HG03378 (cell line): ENCODE results near the gene FRRS1.
"Not testable (repeated sequence)": the region's sequence is repeated elsewhere in the genome, so short reads cannot be mapped to it uniquely, and the experiment has no call there.

Experiments used
- ATAC-seq: cut with Tn5 transposase; IDR thresholded peaks from one replicate; pipeline ENCODE4 v1.9.1; 2021; ENCODE audit warnings: mild to moderate bottlenecking, moderate library complexity; ENCODE audit not compliant: unreplicated experiment

FRRS1 gene, protein sequence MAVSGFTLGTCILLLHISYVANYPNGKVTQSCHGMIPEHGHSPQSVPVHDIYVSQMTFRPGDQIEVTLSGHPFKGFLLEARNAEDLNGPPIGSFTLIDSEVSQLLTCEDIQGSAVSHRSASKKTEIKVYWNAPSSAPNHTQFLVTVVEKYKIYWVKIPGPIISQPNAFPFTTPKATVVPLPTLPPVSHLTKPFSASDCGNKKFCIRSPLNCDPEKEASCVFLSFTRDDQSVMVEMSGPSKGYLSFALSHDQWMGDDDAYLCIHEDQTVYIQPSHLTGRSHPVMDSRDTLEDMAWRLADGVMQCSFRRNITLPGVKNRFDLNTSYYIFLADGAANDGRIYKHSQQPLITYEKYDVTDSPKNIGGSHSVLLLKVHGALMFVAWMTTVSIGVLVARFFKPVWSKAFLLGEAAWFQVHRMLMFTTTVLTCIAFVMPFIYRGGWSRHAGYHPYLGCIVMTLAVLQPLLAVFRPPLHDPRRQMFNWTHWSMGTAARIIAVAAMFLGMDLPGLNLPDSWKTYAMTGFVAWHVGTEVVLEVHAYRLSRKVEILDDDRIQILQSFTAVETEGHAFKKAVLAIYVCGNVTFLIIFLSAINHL

DNA sequence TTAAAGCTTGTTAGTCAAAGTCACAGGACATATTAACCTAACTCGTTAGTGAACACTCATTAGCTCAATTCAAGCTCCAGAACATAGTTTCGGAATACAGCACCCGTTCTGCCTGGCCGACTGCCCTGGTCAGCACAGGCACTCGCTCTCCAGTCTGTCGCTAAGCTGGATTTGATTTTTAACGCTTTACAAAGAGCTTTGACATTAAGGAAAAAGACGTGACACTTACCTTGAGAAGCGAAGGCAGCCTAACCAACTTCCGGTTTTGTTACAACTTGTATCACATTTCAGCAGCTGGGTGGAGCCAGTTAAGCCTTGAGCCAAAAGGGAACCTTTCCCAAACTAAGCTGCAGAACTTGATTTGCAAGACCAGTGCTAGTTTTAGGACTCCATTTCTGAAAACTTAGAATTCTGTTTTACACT, at the start of gene FRRS1:
Gene FRRS1, minus strand, starts transcription at position 258 of the 423 bp plus-strand sequence. CDS start 17,867 bp downstream, outside the sequence.
- ATAC-seq: peak; percentile 97

- ATAC-seq: no peak
These were observed 48.0 kb upstream of the FRRS1 start for GRCh38 chr1:99814373-99814900.

GRCh38 chr1:99811747-99812146, 45.3 kb upstream of the FRRS1 start:
- ATAC-seq: no peak

GRCh38 chr1:99811075-99811474, 44.6 kb upstream of the FRRS1 start:
- no peak for ATAC-seq

- ATAC-seq: peak; percentile 94
These were observed 42.1 kb upstream of the FRRS1 start for GRCh38 chr1:99808391-99809115.

- ATAC-seq: no peak
These were observed 40.4 kb upstream of the FRRS1 start for GRCh38 chr1:99806882-99807281.

DNA sequence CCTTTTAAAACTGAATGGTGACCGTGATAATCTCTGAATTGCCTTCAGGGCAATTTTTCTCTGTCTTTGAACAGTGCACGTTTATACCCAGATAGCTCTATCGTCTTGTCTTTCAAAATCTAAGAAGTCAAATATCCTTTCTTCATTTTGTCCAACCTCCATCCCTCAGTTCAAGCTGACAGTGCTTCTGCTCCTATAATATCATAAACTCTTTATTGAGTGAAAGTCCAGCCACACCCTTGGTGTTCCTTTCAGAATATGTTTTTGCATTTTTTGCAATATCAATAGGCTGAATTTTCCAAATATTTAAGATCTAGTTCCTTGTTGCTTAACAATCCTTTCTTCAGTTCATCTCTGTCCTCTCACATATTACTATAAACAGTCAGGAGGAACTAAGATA, 35.1 kb upstream of the FRRS1 start:
- no peak for ATAC-seq

- not testable (repeated sequence) for ATAC-seq
These were observed 27.4 kb upstream of the FRRS1 start for GRCh38 chr1:99793861-99794260.

DNA sequence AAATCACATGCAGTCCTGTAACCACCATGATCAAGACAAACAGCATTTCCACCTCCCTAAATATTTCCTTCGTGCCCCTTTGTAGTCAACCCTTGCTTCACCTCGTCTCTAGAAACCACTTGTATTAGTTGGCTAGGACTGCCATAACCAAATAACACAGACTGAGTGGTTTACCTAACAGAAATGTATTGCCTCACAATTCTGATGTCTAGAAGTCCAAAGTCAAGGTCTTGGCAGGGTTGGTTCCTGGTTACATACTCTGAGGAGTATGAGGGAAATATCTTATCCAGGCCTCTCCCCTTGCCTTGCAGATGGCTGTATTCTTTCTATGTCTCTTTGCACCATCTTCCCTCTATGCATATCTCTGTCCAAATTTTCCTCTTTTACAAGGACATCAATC, 23.3 kb upstream of the FRRS1 start:
- no peak for ATAC-seq

DNA sequence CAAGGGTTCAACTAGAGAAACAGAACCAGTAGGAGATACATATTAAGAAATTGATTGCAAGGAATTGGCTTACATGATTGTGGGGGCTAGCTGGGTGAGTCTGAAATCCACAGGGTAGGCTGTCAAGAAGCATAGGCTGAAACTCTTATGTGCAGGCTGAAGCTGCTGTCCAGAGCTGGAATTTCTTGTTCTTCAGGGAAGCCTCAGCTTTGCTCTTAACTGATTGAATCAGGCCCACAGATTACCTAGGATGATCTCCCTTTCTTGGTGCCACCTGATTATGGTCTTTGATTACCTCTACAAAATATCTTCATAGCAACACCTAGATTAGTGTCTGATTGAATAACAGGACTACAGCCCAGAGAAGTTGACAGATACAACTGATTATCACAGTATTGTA, 22.5 kb upstream of the FRRS1 start:
- ATAC-seq: no peak

- ATAC-seq: peak; percentile 73
These were observed 20.5 kb upstream of the FRRS1 start for GRCh38 chr1:99786751-99787501.

DNA sequence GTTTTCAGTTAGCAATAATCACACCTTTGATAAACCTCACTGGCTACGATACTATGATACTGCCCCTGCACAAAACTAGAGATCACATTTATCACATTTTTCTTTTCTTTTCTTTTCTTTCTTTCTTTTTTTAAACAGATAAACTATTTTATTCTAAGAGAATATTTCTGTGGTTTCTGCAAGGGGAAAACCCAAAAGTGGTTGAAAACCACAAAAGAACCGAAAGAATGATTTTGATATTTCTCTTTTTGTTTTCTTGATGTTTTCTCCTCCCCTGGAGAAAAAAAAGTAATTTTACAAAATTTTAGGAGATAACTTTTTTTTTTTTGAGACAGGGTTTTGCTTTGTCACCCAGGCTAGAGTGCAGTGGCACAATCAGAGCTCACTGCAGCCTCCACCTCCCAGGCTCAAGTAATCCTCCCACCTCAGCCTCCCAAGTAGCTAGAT, 18.4 kb upstream of the FRRS1 start:
- no peak for ATAC-seq

- ATAC-seq: no peak
These were observed 17.7 kb upstream of the FRRS1 start for GRCh38 chr1:99784143-99784542.

DNA sequence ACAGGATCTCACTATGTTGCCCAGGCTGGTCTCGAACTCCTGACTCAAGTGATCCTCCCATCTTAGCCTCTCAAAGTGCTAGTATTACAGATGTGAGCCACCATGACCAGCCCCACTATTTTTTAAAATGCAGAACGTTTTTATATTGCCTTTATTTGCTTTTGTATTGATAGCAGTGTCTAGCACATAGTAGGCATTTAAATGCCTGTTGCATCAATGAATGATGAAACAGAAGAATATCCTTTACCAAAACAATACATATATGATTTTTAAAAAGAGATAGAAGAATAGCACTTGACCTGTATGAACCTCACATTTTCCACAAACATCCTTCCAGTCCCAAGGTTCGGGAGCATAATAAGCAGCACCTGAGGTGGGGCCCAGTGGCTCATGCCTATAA, 16.5 kb upstream of the FRRS1 start:
- no peak for ATAC-seq

GRCh38 chr1:99782397-99782796, 16.0 kb upstream of the FRRS1 start:
- ATAC-seq: no peak

GRCh38 chr1:99781798-99782197, 15.4 kb upstream of the FRRS1 start:
- ATAC-seq: no peak

DNA sequence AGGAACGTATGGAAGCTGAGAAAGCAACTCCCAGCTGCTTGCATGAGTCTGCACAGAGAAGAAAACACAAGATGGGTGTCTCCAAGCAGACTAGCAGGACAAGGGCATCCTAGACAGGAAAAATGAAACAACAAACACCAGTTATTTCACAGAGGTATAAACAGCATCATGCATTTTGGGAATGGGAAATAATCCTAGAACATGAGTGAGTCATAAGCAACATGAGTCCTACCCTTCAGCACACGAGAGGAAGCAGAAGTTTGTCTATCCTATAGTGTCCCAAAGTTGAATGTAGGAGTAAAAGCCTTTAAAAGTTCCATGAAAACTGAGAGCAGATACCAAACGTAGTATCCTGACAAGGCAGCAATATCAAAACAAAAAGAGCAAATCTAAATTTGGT, 11.3 kb upstream of the FRRS1 start:
- no peak for ATAC-seq

- ATAC-seq: peak; percentile 56
These were observed 9.7 kb upstream of the FRRS1 start for GRCh38 chr1:99776120-99776519.

GRCh38 chr1:99772809-99773208, 6.4 kb upstream of the FRRS1 start:
- ATAC-seq: no peak

DNA sequence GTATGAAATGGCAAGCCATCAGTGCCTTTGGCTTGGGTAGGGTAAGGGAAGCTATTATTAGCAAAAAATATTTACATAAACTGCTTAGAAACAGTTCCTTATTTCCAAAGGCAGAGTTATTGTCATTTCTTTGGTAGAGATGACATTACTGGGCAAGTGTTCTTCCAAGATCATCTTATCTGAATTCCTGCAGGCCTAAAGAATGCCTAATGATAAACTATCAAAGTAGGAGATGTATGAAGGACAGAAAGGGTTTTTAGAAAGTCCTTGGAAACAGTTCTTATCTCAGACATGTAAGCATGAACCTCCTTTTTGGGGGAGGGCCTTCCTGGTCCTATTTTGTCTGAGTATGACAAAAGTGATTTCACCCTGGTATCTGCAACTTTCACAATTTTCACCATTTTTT, 5.1 kb upstream of the FRRS1 start:
- ATAC-seq: no peak
